GM13977 (cell line): Measurements from ENCODE around the gene GPR26.
"Not testable (repeated sequence)": the region's sequence is repeated elsewhere in the genome, so short reads cannot be mapped to it uniquely, and the experiment has no call there.

Source experiments
- DNase-seq: peaks from one replicate; pipeline ENCODE4 v3.0.0; 2012; ENCODE audit warnings: low spot score
- in situ Hi-C: fragments of 300-500 bp; cut with MboI; formaldehyde crosslinking; loops from one replicate; pipeline ENCODE4 v1.12.0; 2022; ENCODE audit warnings: low sequenced_read_pairs, low pct_unique_long_range_greater_than_20kb, mixed read lengths, inconsistent platforms; ENCODE audit not compliant: unreplicated experiment
- TF ChIP-seq, protein P1 (sequence below): IDR thresholded peaks from 2 replicates; pipeline ENCODE4 v1.5.1; 2012; ENCODE audit warnings: mild to moderate bottlenecking, control low read depth; ENCODE audit not compliant: insufficient read depth; ENCODE audit errors: extremely low read depth, missing control alignments

The GPR26 gene

DNA sequence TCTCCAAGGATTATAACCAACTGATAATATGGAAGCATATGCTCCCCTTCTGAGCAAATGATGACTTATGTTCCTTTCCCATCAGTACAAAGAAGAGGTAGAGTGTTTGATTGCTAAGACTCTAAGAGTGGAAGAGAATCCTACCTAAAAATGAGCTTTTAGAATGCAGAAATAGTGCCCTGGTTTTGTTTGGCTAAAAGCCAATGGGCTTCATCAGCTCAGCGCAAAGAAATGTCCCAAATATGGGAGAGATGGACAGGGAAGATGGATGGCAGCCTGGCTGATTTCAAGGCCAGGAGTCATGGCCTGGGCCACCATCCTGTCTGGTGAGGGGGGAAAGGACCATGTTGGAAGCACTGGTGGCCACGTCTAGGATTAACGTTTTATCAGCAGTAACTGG is 60.2 kb downstream of the GPR26 start:
- TF ChIP-seq, protein P1, sequence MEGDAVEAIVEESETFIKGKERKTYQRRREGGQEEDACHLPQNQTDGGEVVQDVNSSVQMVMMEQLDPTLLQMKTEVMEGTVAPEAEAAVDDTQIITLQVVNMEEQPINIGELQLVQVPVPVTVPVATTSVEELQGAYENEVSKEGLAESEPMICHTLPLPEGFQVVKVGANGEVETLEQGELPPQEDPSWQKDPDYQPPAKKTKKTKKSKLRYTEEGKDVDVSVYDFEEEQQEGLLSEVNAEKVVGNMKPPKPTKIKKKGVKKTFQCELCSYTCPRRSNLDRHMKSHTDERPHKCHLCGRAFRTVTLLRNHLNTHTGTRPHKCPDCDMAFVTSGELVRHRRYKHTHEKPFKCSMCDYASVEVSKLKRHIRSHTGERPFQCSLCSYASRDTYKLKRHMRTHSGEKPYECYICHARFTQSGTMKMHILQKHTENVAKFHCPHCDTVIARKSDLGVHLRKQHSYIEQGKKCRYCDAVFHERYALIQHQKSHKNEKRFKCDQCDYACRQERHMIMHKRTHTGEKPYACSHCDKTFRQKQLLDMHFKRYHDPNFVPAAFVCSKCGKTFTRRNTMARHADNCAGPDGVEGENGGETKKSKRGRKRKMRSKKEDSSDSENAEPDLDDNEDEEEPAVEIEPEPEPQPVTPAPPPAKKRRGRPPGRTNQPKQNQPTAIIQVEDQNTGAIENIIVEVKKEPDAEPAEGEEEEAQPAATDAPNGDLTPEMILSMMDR, result no peak
- DNase-seq, result no peak
- in situ Hi-C loops, result no loop called here

DNA sequence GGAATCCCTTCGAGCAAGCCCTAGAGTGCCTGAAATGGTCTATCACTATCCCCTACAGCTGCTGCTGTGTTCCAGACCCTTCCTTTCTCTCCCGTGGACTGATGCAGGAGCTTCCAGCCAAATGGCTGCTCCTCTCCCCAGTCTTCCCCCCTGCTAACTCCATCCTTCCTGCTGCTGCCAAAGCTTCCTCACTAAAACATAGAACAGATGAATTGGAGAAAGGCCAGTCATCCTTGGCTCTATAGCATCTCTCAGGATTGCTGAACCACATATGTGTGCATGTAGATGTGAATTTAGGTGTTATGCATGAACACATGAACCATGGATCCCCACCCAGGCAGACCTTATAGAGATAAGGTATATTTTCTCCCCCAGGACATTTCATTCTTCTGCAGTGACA is 60.7 kb downstream of the GPR26 start:
- TF ChIP-seq, protein P1, result no peak
- no peak for DNase-seq
- in situ Hi-C loops, result no loop called here

DNA sequence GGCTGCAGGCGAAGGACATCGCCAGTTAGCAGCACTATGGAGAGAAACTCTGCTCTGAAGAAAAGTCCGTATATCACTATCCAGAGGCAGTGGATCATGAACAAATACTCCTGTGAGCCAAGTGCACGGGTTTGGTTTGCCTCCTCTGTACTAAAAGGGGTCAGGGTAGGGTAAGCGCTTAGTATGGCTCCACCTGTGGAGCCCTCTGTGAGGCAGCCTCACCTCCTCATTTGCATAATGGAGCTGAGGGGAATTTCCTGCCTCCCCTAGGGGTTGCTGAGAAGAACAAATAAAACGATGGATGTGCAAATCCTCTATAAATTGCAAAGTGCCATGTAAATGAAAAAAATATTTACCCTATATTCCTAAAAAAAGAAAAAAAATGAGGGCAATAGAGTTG is 63.4 kb downstream of the GPR26 start:
- in situ Hi-C loops, result no loop called here
- TF ChIP-seq, protein P1, result no peak
- no peak for DNase-seq

DNA sequence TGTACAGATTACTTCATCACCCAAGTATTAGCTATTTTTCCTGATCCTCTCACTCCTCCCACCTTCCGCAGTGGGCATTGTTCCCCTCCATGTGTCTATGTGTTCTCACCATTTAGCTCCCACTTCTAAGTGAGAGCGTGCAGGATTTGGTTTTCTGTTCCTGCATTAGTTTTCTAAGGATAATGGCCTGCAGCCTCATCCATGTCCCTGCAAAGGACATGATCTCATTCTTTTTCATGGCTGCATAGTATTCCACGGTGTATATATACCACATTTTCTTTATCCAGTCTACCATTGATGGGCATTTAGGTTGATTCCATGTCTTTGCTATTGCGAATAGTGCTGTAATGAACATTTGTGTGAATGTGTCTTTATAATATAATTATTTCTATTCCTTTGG is 70.8 kb downstream of the GPR26 start:
- DNase-seq, in situ Hi-C loops: not testable (repeated sequence)

DNA sequence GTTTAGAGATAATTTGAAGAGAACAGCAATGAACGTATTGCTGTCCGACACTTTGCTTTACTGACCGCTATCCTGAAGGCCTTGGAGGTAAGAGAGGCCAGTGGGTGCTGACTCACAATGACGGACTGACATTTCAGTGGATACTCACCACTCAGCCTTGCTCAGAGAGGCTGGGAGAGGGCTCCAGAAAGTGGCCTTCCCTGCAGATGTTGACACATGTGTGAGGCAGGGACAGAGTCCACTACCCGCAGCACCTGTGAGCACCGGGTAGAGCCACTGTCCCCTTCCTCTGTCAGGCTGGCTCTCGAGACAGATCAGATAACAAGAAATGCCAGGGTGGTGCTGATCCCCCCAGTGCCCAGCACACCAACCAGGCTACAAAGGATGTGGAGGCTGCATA is 75.0 kb downstream of the GPR26 start:
- no peak for DNase-seq
- TF ChIP-seq, protein P1, result no peak
- in situ Hi-C loops, result no loop called here

DNA sequence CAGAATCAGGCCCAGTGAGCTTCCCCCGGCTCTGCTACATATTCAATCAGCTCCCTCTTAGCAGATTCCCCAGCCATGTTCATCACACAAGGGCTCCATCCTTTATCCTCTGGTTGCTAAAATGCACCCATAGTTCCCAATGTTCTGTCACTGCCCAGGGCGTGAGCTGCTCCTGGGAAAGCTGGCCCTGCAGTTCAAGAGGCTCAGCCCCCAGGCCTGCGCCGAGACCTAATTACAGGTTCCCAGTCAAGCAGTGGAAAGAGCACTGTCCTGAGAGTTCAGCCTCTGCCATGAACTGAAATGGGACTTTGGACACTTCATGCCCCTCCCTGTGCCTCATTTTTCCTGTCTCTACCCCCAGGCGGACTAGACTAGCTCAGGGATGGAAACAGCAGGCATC is 75.6 kb downstream of the GPR26 start:
- TF ChIP-seq, protein P1, result no peak
- no peak for DNase-seq
- in situ Hi-C loops, result no loop called here

DNA sequence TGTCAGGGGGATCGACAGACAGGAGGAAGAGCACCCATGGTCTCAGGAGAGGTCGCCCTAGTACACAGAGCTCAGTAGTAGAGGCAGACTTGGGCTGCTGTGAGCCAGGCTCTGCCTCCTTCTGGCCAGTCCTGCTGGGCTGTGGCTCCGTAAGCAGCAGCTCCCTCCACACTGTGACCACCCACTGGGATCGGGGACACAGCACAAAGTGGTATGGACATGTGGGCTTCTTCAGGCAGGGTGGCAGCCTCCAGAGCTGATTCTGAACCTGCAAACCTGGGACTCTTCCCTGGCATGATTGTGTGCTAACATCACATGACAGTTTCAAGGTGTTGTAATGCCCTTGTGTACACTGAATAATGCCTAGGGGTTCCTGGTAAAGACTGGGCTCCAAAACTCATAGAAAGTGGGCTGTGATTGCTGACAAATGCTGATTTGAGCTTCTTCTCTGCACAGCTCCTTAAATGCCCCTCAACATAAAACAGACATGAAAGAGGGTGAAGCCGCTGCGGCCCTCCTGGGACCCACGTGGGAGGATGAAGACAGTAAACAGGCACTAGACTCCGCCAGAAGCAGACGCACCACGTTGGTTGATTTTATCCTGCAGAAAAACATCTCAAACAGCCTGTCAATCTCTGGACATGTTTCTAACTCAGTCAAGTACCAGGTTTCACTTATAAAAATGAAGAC is 76.7 kb downstream of the GPR26 start:
- DNase-seq, result no peak
- TF ChIP-seq, protein P1, result no peak
- in situ Hi-C loops, result no loop called here
